Kidney (tissue), 14 donors: ENCODE measurements around the gene LHPP. TPM values are rescaled to one million over a fixed set of nuclear protein-coding genes. Genes with fewer than 3 reads are reported as not detected.

Experiments used
- DNase-seq, 5 donors: peaks; one replicate each; pipeline ENCODE4 v3.0.0-alpha.2; 2013 to 2020
- FAIRE-seq: peaks from 2 replicates; lab custom pipeline; 2012; peaks lifted over from hg19 to GRCh38; lab: Jason Lieb, UNC
- H3K27ac ChIP-seq, 2 donors: one replicate each; pipeline ENCODE4 v1.7.0; 2013; ENCODE audit warnings: low read depth in 2 of 2, low read length in 2 of 2, inconsistent platforms in 1 of 2
- H3K27me3 ChIP-seq: one replicate; pipeline ENCODE4 v1.7.1; 2013; ENCODE audit warnings: low read length, inconsistent platforms; ENCODE audit not compliant: control insufficient read depth, insufficient read depth
- H3K36me3 ChIP-seq, 3 donors: one replicate each; pipeline versions ENCODE4 v1.7.0 to v1.7.1; 2013; ENCODE audit warnings: low read length in 3 of 3, control low read depth in 1 of 3, inconsistent platforms in 1 of 3; ENCODE audit not compliant: insufficient read depth in 3 of 3, control insufficient read depth in 2 of 3
- H3K4me1 ChIP-seq, 3 donors: one replicate each; pipeline versions ENCODE4 v1.7.0 to v1.7.1; 2013; ENCODE audit warnings: low read length in 3 of 3, inconsistent platforms in 1 of 3, low read depth in 1 of 3; ENCODE audit not compliant: control insufficient read depth in 2 of 3, insufficient read depth in 2 of 3
- H3K4me3 ChIP-seq, 3 donors: one replicate each; pipeline versions ENCODE4 v1.7.0 to v1.8.1; 2013; ENCODE audit warnings: low read length in 3 of 3, control low read depth in 1 of 3, inconsistent platforms in 1 of 3
- H3K9ac ChIP-seq, 3 donors: one replicate each; pipeline versions ENCODE4 v1.7.0 to v1.7.1; 2013; ENCODE audit warnings: low read length in 3 of 3, control low read depth in 1 of 3, inconsistent platforms in 1 of 3
- H3K9me3 ChIP-seq, 3 donors: one replicate each; pipeline versions ENCODE4 v1.7.0 to v1.7.1; 2013; ENCODE audit warnings: low read length in 3 of 3, control low read depth in 1 of 3, inconsistent platforms in 1 of 3; ENCODE audit not compliant: control insufficient read depth in 2 of 3, insufficient read depth in 1 of 3
- intact Hi-C: fragments of 100-400 bp; cut with DNase I; formaldehyde crosslinking; loops from one replicate; pipeline ENCODE4 v1.11.1; 2022
- polyA plus RNA-seq: library from polyadenylated mRNA; stranded (reverse); fragments of 350-450 nt; fragmentation: Illumina TruSeq; extraction: RNeasy Lipid Tissue Mini Kit (QIAGEN cat#74804); gene quantifications from one replicate; pipeline ENCODE4 v1.2.3, GENCODE V29; 2014; ENCODE audit warnings: low read depth, low replicate concordance; ENCODE audit not compliant: insufficient read depth
- total RNA-seq: library from RNA; stranded (reverse); fragmentation: NEBNext Ultra II Directional; extraction: Animal tissue kit (Norgen Biotek cat#: 25700); gene quantifications from one replicate; pipeline ENCODE4 v1.2.1, GENCODE V29; 2021
- TF ChIP-seq, protein P1 (sequence below): IDR thresholded peaks from 3 replicates; pipeline ENCODE4 v1.5.1; 2012; ENCODE audit warnings: mild to moderate bottlenecking, moderate library complexity, borderline replicate concordance; ENCODE audit not compliant: insufficient read depth; ENCODE audit errors: extremely low read depth
- donor health status: control.
- donor health status: control.
- donor health status: control.
- donor health status: control.
- donor health status: control.
- donor health status: DM: yes; HTN: yes; CAD: no.
- donor health status: Normal renal cell carcinoma (clear cell type).

The LHPP gene
- total and polyA plus RNA-seq, 2 donors from 2014 or later = 16.6 to 52.5 TPM

DNA sequence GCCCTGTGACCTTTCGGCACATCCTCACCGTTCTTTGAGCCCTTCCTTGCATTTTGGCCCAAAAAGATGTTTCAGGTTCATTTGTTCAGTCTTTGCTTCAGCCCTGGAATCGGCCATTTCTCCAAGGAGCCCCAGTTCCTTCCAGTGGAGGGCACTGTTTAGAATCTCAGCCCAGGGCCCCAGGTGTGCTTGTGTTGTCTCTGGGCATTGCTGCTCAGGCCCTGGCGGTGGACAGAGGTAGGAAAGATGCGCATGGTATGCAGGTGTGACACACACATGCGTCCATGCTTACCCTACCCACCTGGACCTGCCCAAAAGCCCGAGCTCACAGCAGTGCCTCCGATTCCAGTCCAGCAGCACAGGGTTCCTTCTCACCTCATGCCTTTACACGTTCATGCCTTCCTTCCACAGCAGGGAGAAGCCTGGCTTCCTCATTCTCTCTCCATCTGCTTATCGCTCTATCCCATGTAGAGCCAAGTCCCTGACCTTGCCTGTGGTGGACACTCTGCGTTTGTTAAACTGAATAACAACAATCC is 70.6 kb downstream of the LHPP start:
- Histone ChIP-seq H3K9ac (no peak overlapping the region), H3K4me1 (peaks cover 0 to 2% (median 0%) of the 10 kb centered on the region in 3 donors), H3K9me3 (no peaks in the 10 kb centered on the region), H3K27ac (no peak overlapping the region), H3K4me3 (no peak overlapping the region), H3K36me3 (peaks cover 0 to 3% (median 0%) of the 10 kb centered on the region in 3 donors), H3K27me3 (no peaks in the 10 kb centered on the region)
- intact Hi-C loops = loop anchor here (10.0 kb wide), 1 partner anchor 213 kb away; the partner anchor contains the start of gene FAM53B
- DNase-seq (peak in 3 of 5 donors; percentile 44 to 53 (median 49)), FAIRE-seq (no peak)
- TF ChIP-seq, protein P1, sequence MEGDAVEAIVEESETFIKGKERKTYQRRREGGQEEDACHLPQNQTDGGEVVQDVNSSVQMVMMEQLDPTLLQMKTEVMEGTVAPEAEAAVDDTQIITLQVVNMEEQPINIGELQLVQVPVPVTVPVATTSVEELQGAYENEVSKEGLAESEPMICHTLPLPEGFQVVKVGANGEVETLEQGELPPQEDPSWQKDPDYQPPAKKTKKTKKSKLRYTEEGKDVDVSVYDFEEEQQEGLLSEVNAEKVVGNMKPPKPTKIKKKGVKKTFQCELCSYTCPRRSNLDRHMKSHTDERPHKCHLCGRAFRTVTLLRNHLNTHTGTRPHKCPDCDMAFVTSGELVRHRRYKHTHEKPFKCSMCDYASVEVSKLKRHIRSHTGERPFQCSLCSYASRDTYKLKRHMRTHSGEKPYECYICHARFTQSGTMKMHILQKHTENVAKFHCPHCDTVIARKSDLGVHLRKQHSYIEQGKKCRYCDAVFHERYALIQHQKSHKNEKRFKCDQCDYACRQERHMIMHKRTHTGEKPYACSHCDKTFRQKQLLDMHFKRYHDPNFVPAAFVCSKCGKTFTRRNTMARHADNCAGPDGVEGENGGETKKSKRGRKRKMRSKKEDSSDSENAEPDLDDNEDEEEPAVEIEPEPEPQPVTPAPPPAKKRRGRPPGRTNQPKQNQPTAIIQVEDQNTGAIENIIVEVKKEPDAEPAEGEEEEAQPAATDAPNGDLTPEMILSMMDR = no peak

DNA sequence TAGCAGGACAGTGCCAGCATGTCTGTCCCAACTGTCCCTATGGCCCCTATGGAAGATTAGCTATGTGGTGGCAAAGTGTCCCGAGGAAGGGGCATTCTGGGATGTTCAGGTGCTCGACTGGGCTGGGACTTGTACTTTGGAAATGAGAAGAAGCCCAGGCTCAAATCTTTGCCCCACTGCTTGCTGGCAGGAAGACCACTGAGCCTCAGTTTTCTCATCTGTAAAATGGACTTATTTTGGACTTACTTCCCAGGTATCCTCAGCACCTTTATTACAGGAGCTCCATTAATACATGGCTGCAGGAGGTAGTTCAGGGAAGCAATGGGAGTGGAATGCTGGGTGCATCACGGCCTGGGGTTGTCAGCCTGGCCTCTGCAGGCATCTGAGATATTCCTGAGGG is 71.2 kb downstream of the LHPP start:
- Histone ChIP-seq H3K9ac (no peak overlapping the region), H3K9me3 (no peaks in the 10 kb centered on the region), H3K4me1 (peaks cover 0 to 2% (median 0%) of the 10 kb centered on the region in 3 donors), H3K27ac (no peak overlapping the region), H3K4me3 (no peak overlapping the region), H3K36me3 (peaks cover 0 to 3% (median 0%) of the 10 kb centered on the region in 3 donors), H3K27me3 (no peaks in the 10 kb centered on the region)
- DNase-seq (no peak), FAIRE-seq (no peak)
- intact Hi-C loops = loop anchor here (10.0 kb wide), 1 partner anchor 212 kb away; the partner anchor contains the start of gene FAM53B
- TF ChIP-seq, protein P1 = no peak

DNA sequence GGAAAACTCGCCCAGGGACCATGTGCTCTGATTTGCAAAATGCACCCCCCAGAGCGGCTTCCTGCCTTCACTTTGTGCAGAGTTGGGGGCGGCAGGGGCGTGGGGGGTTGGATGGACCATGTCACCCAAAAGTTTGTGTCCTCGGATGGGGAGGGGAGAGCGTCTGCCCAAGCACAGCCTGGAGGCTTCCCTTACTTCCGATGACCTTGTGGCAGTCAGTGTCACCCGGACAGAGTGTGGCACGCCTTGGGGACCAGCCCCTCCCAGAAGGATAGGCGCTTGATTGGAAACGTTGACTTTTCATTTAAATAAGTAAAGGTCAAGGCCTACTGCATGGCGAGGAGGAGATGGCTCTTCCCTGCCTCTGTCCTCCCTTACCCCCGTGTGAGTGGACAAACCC is 71.6 kb downstream of the LHPP start:
- DNase-seq (no peak), FAIRE-seq (no peak)
- Histone ChIP-seq H3K4me3 (no peak overlapping the region), H3K36me3 (peaks cover 0 to 3% (median 0%) of the 10 kb centered on the region in 3 donors), H3K27me3 (no peaks in the 10 kb centered on the region), H3K9ac (no peak overlapping the region), H3K4me1 (peaks cover 0 to 2% (median 0%) of the 10 kb centered on the region in 3 donors), H3K27ac (no peak overlapping the region), H3K9me3 (no peaks in the 10 kb centered on the region)
- intact Hi-C loops = loop anchor here (10.0 kb wide), 1 partner anchor 212 kb away; the partner anchor contains the start of gene FAM53B
- TF ChIP-seq, protein P1 = no peak
